IMR-90 (cell line): ENCODE results near the gene FUT4. TPM values are rescaled to one million over a fixed set of nuclear protein-coding genes. Genes with fewer than 3 reads are reported as not detected.

ENCODE experiments used
- ATAC-seq: fragments of 200-7000 bp; cut with Tn5 transposase; 2 replicates; pipeline ENCODE4 v1.9.1; 2020; ENCODE audit warnings: low read depth, mild to moderate bottlenecking, moderate library complexity
- BruUV-seq: library from RNA; stranded (reverse); fragments of 400-500 nt; replicated peaks from 2 replicates; lab custom pipeline; 2021; lab: Mats Ljungman, UMichigan
- CTCF ChIA-PET: fragments of 300-600 bp; formaldehyde crosslinking; extraction: SDS; loops from one replicate; lab custom pipeline; 2021; ENCODE audit warnings: antibody characterized with exemption; lab: Yijun Ruan, JAX
- POLR2A ChIA-PET: fragments of 300-600 bp; sonication (Branson Sonifier 250); formaldehyde crosslinking; loops from one replicate; lab custom pipeline; 2022; ENCODE audit warnings: antibody characterized with exemption; ENCODE audit not compliant: unreplicated experiment; lab: Charles Lee
- DNase-seq: peaks from one replicate; pipeline ENCODE4 v3.0.0; 2013
- H2AFZ ChIP-seq: replicated peaks from 2 replicates; pipeline ENCODE3; 2013; ENCODE audit warnings: low read length, mild to moderate bottlenecking; ENCODE audit not compliant: poor library complexity
- H2AK5ac ChIP-seq: 2 replicates; pipeline ENCODE4 v1.6.1; 2013; ENCODE audit warnings: low read depth, low read length, inconsistent platforms
- H2AK9ac ChIP-seq: replicated peaks from 2 replicates; pipeline ENCODE3; 2013; ENCODE audit warnings: mild to moderate bottlenecking, low read depth, low read length, moderate library complexity; ENCODE audit not compliant: poor library complexity
- H2BK120ac ChIP-seq: 2 replicates; pipeline ENCODE4 v1.6.1; 2013; ENCODE audit warnings: low read depth, low read length, inconsistent platforms
- H2BK15ac ChIP-seq: 3 replicates; pipeline ENCODE4 v1.6.1; 2013; ENCODE audit warnings: low read depth, low read length, inconsistent platforms
- H2BK20ac ChIP-seq: 2 replicates; pipeline ENCODE4 v1.6.1; 2013; ENCODE audit warnings: low read depth, mild to moderate bottlenecking, inconsistent platforms, low read length, moderate library complexity
- H2BK5ac ChIP-seq: 2 replicates; pipeline ENCODE4 v1.6.1; 2013; ENCODE audit warnings: mild to moderate bottlenecking, low read depth, low read length, inconsistent platforms; ENCODE audit not compliant: poor library complexity, severe bottlenecking
- H3K14ac ChIP-seq: replicated peaks from 2 replicates; pipeline ENCODE4 v1.6.1; 2013; ENCODE audit warnings: low read depth, low read length, inconsistent platforms
- H3K18ac ChIP-seq: 2 replicates; pipeline ENCODE4 v1.6.1; 2013; ENCODE audit warnings: low read depth, low read length, control low read depth
- H3K23ac ChIP-seq: 2 replicates; pipeline ENCODE4 v1.6.1; 2013; ENCODE audit warnings: low read depth, low read length, inconsistent platforms
- H3K27ac ChIP-seq: 2 replicates; pipeline ENCODE4 v1.5.1; 2013; ENCODE audit warnings: mild to moderate bottlenecking, control low read depth, low read length; ENCODE audit not compliant: insufficient read depth
- H3K27me3 ChIP-seq: 2 replicates; pipeline ENCODE4 v1.6.1; 2013; ENCODE audit warnings: low read length; ENCODE audit not compliant: control insufficient read depth, insufficient read depth
- H3K36me3 ChIP-seq: 2 replicates; pipeline ENCODE4 v1.6.1; 2013; ENCODE audit warnings: low read length, mixed read lengths; ENCODE audit not compliant: control insufficient read depth, insufficient read depth
- H3K4ac ChIP-seq: 2 replicates; pipeline ENCODE4 v1.6.1; 2013; ENCODE audit warnings: low read depth, low read length, inconsistent platforms
- H3K4me1 ChIP-seq: 2 replicates; pipeline ENCODE4 v1.6.1; 2013; ENCODE audit warnings: low read length, mixed read lengths; ENCODE audit not compliant: control insufficient read depth, insufficient read depth
- H3K4me2 ChIP-seq: 2 replicates; pipeline ENCODE4 v1.6.1; 2013; ENCODE audit warnings: low read depth, mild to moderate bottlenecking, control low read depth, low read length, moderate library complexity
- H3K4me3 ChIP-seq: 2 replicates; pipeline ENCODE4 v1.5.1; 2013; ENCODE audit warnings: low read depth, mild to moderate bottlenecking, control low read depth, low read length, moderate library complexity; ENCODE audit not compliant: insufficient read depth
- H3K56ac ChIP-seq: 2 replicates; pipeline ENCODE4 v1.6.1; 2013; ENCODE audit warnings: low read length, inconsistent platforms; ENCODE audit not compliant: insufficient read depth; ENCODE audit errors: extremely low read depth
- H3K79me1 ChIP-seq, 2 experiments: 2 replicates each; pipeline ENCODE4 v1.6.1; 2013; ENCODE audit warnings: low read length in 2 of 2, inconsistent platforms in 1 of 2, low read depth in 1 of 2
- H3K9ac ChIP-seq: 2 replicates; pipeline ENCODE4 v1.6.1; 2013; ENCODE audit warnings: low read depth, low read length, control low read depth
- H3K9me1 ChIP-seq: 2 replicates; pipeline ENCODE4 v1.6.1; 2013; ENCODE audit warnings: low read length, inconsistent platforms; ENCODE audit not compliant: insufficient read depth
- H3K9me3 ChIP-seq: 2 replicates; pipeline ENCODE4 v1.6.1; 2013; ENCODE audit warnings: low read length; ENCODE audit not compliant: control insufficient read depth, insufficient read depth
- H4K20me1 ChIP-seq: 2 replicates; pipeline ENCODE4 v1.6.1; 2013; ENCODE audit warnings: low read length, inconsistent platforms; ENCODE audit not compliant: insufficient read depth
- H4K5ac ChIP-seq: 2 replicates; pipeline ENCODE4 v1.6.1; 2013; ENCODE audit warnings: mild to moderate bottlenecking, low read depth, low read length, control low read depth
- H4K8ac ChIP-seq, 2 experiments: 2 replicates each; pipeline ENCODE4 v1.6.1; 2013; ENCODE audit warnings: low read depth in 2 of 2, low read length in 2 of 2, control low read depth in 1 of 2, inconsistent platforms in 1 of 2
- H4K91ac ChIP-seq: 2 replicates; pipeline ENCODE4 v1.6.1; 2013; ENCODE audit warnings: low read depth, low read length, inconsistent platforms; ENCODE audit not compliant: insufficient read depth
- BHLHE40 ChIP-seq: fragments of 150-350 bp; IDR thresholded peaks from 2 replicates; pipeline ENCODE4 v1.6.1; 2016; ENCODE audit warnings: mild to moderate bottlenecking, low read depth, low read length
- CEBPB ChIP-seq: IDR thresholded peaks from 2 replicates; pipeline ENCODE4 v1.6.1; 2012; ENCODE audit warnings: low read depth, low read length, improper control_type of control experiment
- CHD1 ChIP-seq: IDR thresholded peaks from 2 replicates; pipeline ENCODE4 v1.6.1; 2012; ENCODE audit warnings: low read depth, low read length, improper control_type of control experiment
- FOS ChIP-seq: fragments of 150-350 bp; IDR thresholded peaks from 2 replicates; pipeline ENCODE4 v1.6.1; 2016; ENCODE audit warnings: low read depth, low read length
- MAFK ChIP-seq: IDR thresholded peaks from 2 replicates; pipeline ENCODE4 v1.6.1; 2012; ENCODE audit warnings: low read depth, low read length, improper control_type of control experiment
- MAZ ChIP-seq: IDR thresholded peaks from 2 replicates; pipeline ENCODE4 v1.6.1; 2012; ENCODE audit warnings: low read depth, mild to moderate bottlenecking, low read length, improper control_type of control experiment, moderate library complexity, borderline replicate concordance
- MXI1 ChIP-seq: IDR thresholded peaks from 2 replicates; pipeline ENCODE4 v1.6.1; 2012; ENCODE audit warnings: low read depth, mild to moderate bottlenecking, low read length, moderate library complexity, borderline replicate concordance
- NFE2L2 ChIP-seq: fragments of 150-350 bp; IDR thresholded peaks from 2 replicates; pipeline ENCODE4 v1.6.1; 2016; ENCODE audit warnings: low read depth, mild to moderate bottlenecking, low read length
- POLR2A ChIP-seq: IDR thresholded peaks from 2 replicates; pipeline ENCODE4 v1.6.1; 2012; ENCODE audit warnings: mild to moderate bottlenecking, low read depth, low read length
- RAD21 ChIP-seq: IDR thresholded peaks from 2 replicates; pipeline ENCODE4 v1.6.1; 2012; ENCODE audit warnings: low read length, improper control_type of control experiment
- RCOR1 ChIP-seq: IDR thresholded peaks from 2 replicates; pipeline ENCODE4 v1.6.1; 2012; ENCODE audit warnings: mild to moderate bottlenecking, low read length, improper control_type of control experiment; ENCODE audit not compliant: insufficient replicate concordance
- RFX5 ChIP-seq: IDR thresholded peaks from 2 replicates; pipeline ENCODE4 v1.8.0; 2012; ENCODE audit warnings: low read depth, mild to moderate bottlenecking, low read length, moderate library complexity
- SMC3 ChIP-seq: fragments of 150-350 bp; IDR thresholded peaks from 2 replicates; pipeline ENCODE4 v1.6.1; 2016; ENCODE audit warnings: low read depth, mild to moderate bottlenecking, antibody characterized with exemption, low read length, moderate library complexity
- WGBS, 2 experiments: methylation state at CpG; one replicate each; pipeline versions ENCODE4 v1.1.5 to v1.1.7; 2013; ENCODE audit warnings: missing lambda C conversion rate in 2 of 2; ENCODE audit not compliant: insufficient read length in 1 of 2; ENCODE audit errors: extremely low coverage in 2 of 2; 5-methylcytosine and 5-hydroxymethylcytosine counted together
- dilution Hi-C: fragments of 300-500 bp; cut with HindIII; formaldehyde crosslinking; loops from one replicate; pipeline ENCODE4 v1.14.3; 2018; ENCODE audit warnings: low sequenced_read_pairs; ENCODE audit not compliant: unreplicated experiment
- in situ Hi-C: fragments of 300-500 bp; cut with MboI; formaldehyde crosslinking; loops from 3 replicates; pipeline ENCODE4 v1.14.3; 2019; ENCODE audit warnings: low sequenced_read_pairs, inconsistent platforms, mixed read lengths
- intact Hi-C: fragments of 100-400 bp; cut with micrococcal nuclease; formaldehyde crosslinking; loops from 2 replicates; pipeline ENCODE4 v1.10.0; 2022
- polyA plus RNA-seq, 3 experiments: library from polyadenylated mRNA; depleted of rRNA; stranded (reverse); fragments of >200 nt; gene quantifications; 2 replicates each; pipeline ENCODE4 v1.2.3, GENCODE V29; 2012; ENCODE audit warnings: low replicate concordance in 1 of 3
- total RNA-seq: library from RNA; depleted of rRNA; stranded (reverse); fragments of >200 nt; gene quantifications from 2 replicates; pipeline ENCODE4 v1.2.3, GENCODE V29; 2012
- TF ChIP-seq, protein P1 (sequence below): fragments of 150-350 bp; IDR thresholded peaks from 2 replicates; pipeline ENCODE4 v1.6.1; 2017; ENCODE audit warnings: mild to moderate bottlenecking, antibody characterized with exemption, low read length, low read depth
- TF ChIP-seq, protein P2 (sequence below): conservative IDR thresholded peaks from 2 replicates; pipeline ENCODE4 v1.5.1; 2012; ENCODE audit warnings: mild to moderate bottlenecking, low read depth, low read length, improper control_type of control experiment
- TF ChIP-seq, protein P3 (sequence below): fragments of 150-350 bp; IDR thresholded peaks from 2 replicates; pipeline ENCODE4 v1.6.1; 2016; ENCODE audit warnings: low read depth, mild to moderate bottlenecking, low read length, moderate library complexity, borderline replicate concordance

Gene FUT4
- total and polyA plus RNA-seq, 2 of the 4 experiments (the other 2 are of a cell fraction): 2.2 to 2.4 TPM

GRCh38 chr11:94576306-94576705, 32.6 kb downstream of the FUT4 start:
- POLR2A ChIA-PET: no interaction called here
- Histone ChIP-seq H3K27ac (no peak overlapping the region), H2BK15ac (no peak overlapping the region), H2BK5ac (no peak overlapping the region), H4K5ac (no peak overlapping the region), H3K4me2 (no peak overlapping the region), H2BK20ac (no peak overlapping the region), H3K23ac (no peak overlapping the region), H3K36me3 (no peaks in the 10 kb centered on the region), H2AK5ac (no peak overlapping the region), H3K18ac (no peak overlapping the region), H2AFZ (no peak overlapping the region), H3K4me1 (peaks cover 5% of the 10 kb centered on the region), H4K8ac (no peak overlapping the region), H3K27me3 (peaks cover 4% of the 10 kb centered on the region; the same call in 1 of the 2 replicates), H3K9me1 (peaks cover 5% of the 10 kb centered on the region; the same call in 1 of the 2 replicates), H3K9ac (no peak overlapping the region), H3K9me3 (no peaks in the 10 kb centered on the region), H3K4ac (no peak overlapping the region), H3K4me3 (no peak overlapping the region), H4K20me1 (no peaks in the 10 kb centered on the region), H2BK120ac (no peak overlapping the region), H3K56ac (no peak overlapping the region), H3K79me1 (no peaks in the 10 kb centered on the region), H3K14ac (no peak overlapping the region), H4K91ac (no peak overlapping the region), H2AK9ac (no peak overlapping the region)
- TF ChIP-seq CEBPB: no peak
- TF ChIP-seq, protein P1, sequence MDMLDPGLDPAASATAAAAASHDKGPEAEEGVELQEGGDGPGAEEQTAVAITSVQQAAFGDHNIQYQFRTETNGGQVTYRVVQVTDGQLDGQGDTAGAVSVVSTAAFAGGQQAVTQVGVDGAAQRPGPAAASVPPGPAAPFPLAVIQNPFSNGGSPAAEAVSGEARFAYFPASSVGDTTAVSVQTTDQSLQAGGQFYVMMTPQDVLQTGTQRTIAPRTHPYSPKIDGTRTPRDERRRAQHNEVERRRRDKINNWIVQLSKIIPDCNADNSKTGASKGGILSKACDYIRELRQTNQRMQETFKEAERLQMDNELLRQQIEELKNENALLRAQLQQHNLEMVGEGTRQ: no peak
- no peak for TF ChIP-seq RAD21
- TF ChIP-seq BHLHE40: no peak
- TF ChIP-seq RFX5: no peak
- TF ChIP-seq CHD1: no peak
- TF ChIP-seq FOS: no peak
- no peak for TF ChIP-seq MAFK
- no peak for TF ChIP-seq MAZ
- TF ChIP-seq, protein P2, sequence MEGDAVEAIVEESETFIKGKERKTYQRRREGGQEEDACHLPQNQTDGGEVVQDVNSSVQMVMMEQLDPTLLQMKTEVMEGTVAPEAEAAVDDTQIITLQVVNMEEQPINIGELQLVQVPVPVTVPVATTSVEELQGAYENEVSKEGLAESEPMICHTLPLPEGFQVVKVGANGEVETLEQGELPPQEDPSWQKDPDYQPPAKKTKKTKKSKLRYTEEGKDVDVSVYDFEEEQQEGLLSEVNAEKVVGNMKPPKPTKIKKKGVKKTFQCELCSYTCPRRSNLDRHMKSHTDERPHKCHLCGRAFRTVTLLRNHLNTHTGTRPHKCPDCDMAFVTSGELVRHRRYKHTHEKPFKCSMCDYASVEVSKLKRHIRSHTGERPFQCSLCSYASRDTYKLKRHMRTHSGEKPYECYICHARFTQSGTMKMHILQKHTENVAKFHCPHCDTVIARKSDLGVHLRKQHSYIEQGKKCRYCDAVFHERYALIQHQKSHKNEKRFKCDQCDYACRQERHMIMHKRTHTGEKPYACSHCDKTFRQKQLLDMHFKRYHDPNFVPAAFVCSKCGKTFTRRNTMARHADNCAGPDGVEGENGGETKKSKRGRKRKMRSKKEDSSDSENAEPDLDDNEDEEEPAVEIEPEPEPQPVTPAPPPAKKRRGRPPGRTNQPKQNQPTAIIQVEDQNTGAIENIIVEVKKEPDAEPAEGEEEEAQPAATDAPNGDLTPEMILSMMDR: no peak
- TF ChIP-seq POLR2A: no peak
- no peak for TF ChIP-seq SMC3
- no peak for TF ChIP-seq MXI1
- TF ChIP-seq NFE2L2: no peak
- TF ChIP-seq, protein P3, sequence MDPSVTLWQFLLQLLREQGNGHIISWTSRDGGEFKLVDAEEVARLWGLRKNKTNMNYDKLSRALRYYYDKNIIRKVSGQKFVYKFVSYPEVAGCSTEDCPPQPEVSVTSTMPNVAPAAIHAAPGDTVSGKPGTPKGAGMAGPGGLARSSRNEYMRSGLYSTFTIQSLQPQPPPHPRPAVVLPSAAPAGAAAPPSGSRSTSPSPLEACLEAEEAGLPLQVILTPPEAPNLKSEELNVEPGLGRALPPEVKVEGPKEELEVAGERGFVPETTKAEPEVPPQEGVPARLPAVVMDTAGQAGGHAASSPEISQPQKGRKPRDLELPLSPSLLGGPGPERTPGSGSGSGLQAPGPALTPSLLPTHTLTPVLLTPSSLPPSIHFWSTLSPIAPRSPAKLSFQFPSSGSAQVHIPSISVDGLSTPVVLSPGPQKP: no peak
- TF ChIP-seq RCOR1: no peak
- WGBS, 2 experiments: no CpG with 5 or more reads among the region's 5 CpGs
- dilution Hi-C loops: no loop called here
- no TSS peak for BruUV-seq
- no peak for ATAC-seq
- CTCF ChIA-PET: no interaction called here
- intact Hi-C loops: no loop called here
- no peak for DNase-seq
- in situ Hi-C loops: loop anchor here (10.0 kb wide), 1 partner anchor 52 kb away; no protein-coding TSS in a partner anchor
